PC-9 (cell line): Measurements from ENCODE around the gene TMEM272.

Experiments
- EZH2 ChIP-seq: fragments of 200-600 bp; sonication (generic); IDR thresholded peaks from 2 replicates; pipeline ENCODE4 v1.8.0; 2017; ENCODE audit warnings: antibody characterized with exemption, low read depth
- TF ChIP-seq, protein P1 (sequence below): fragments of 200-600 bp; sonication (generic); conservative IDR thresholded peaks from 2 replicates; pipeline ENCODE4 v1.6.1; 2017; ENCODE audit warnings: mixed run types, antibody characterized with exemption, mild to moderate bottlenecking, moderate library complexity

GRCh38 chr13:51780099-51780498 is 64.9 kb downstream of the TMEM272 start:
- TF ChIP-seq, protein P1, sequence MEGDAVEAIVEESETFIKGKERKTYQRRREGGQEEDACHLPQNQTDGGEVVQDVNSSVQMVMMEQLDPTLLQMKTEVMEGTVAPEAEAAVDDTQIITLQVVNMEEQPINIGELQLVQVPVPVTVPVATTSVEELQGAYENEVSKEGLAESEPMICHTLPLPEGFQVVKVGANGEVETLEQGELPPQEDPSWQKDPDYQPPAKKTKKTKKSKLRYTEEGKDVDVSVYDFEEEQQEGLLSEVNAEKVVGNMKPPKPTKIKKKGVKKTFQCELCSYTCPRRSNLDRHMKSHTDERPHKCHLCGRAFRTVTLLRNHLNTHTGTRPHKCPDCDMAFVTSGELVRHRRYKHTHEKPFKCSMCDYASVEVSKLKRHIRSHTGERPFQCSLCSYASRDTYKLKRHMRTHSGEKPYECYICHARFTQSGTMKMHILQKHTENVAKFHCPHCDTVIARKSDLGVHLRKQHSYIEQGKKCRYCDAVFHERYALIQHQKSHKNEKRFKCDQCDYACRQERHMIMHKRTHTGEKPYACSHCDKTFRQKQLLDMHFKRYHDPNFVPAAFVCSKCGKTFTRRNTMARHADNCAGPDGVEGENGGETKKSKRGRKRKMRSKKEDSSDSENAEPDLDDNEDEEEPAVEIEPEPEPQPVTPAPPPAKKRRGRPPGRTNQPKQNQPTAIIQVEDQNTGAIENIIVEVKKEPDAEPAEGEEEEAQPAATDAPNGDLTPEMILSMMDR, result no peak
- TF ChIP-seq EZH2, result no peak
